Breast epithelium (tissue), 4 donors: ENCODE results near the gene CEACAM8. TPM values are rescaled to one million over a fixed set of nuclear protein-coding genes. Genes with fewer than 3 reads are reported as not detected.

Experiments used
- DNase-seq, 2 donors: peaks; one replicate each; pipeline ENCODE4 v3.0.0-alpha.2; 2019; ENCODE audit warnings: low spot score in 2 of 2
- H3K27ac ChIP-seq, 2 donors: fragments of 200-600 bp; sonication (generic) in 1 of 2; one replicate each; pipeline ENCODE4 v1.5.1; 2016 to 2019; ENCODE audit warnings: mild to moderate bottlenecking in 1 of 2
- H3K27me3 ChIP-seq, 2 donors: fragments of 200-600 bp; sonication (generic) in 1 of 2; one replicate each; pipeline versions ENCODE4 v1.5.1 to v1.6.0; 2017 to 2019; ENCODE audit warnings: control low read depth in 1 of 2, mild to moderate bottlenecking in 1 of 2
- H3K36me3 ChIP-seq: fragments of 200-600 bp; one replicate; pipeline ENCODE4 v1.5.1; 2019
- H3K4me1 ChIP-seq, 2 donors: fragments of 200-600 bp; sonication (generic); one replicate each; pipeline ENCODE4 v1.5.1; 2016 to 2019; ENCODE audit warnings: control low read depth in 1 of 2
- H3K4me3 ChIP-seq, 3 donors: fragments of 200-600 bp; sonication (generic); 1 replicate in 2 of 3; 2 replicates in 1 of 3; pipeline ENCODE4 v1.5.1; 2016 to 2019; ENCODE audit warnings: mild to moderate bottlenecking in 3 of 3, moderate library complexity in 2 of 3
- H3K9me3 ChIP-seq, 2 donors: fragments of 200-600 bp; sonication (generic) in 1 of 2; one replicate each; pipeline ENCODE4 v1.5.1; 2016 to 2019; ENCODE audit warnings: control low read depth in 1 of 2
- CTCF ChIP-seq, 3 donors: fragments of 450-650 bp; IDR thresholded peaks; one replicate each; pipeline ENCODE4 v1.5.1; 2016 to 2017; ENCODE audit warnings: antibody characterized with exemption in 3 of 3, mild to moderate bottlenecking in 3 of 3, moderate library complexity in 3 of 3
- POLR2A ChIP-seq: fragments of 450-650 bp; IDR thresholded peaks from one replicate; pipeline ENCODE4 v1.6.1; 2016; ENCODE audit warnings: antibody characterized with exemption, mild to moderate bottlenecking, moderate library complexity
- POLR2AphosphoS5 ChIP-seq, 3 donors: sonication (generic); formaldehyde crosslinking; IDR thresholded peaks; one replicate each; pipeline ENCODE4 v1.6.1; 2017; ENCODE audit warnings: antibody characterized with exemption in 3 of 3
- intact Hi-C: fragments of 100-400 bp; cut with DNase I; formaldehyde crosslinking; loops from one replicate; pipeline ENCODE4 v1.15.1; 2023; ENCODE audit warnings: low total_unique reads
- total RNA-seq, 3 donors: library from RNA; depleted of rRNA; stranded (reverse); fragments of >200 nt; gene quantifications; one replicate each; pipeline ENCODE4 v1.1.0, GENCODE V29; 2016

Gene CEACAM8
- total RNA-seq, 3 donors from 2014 or later: not detected

- Histone ChIP-seq H3K27me3 (no peaks in the 10 kb centered on the region), H3K4me3 (no peak overlapping the region), H3K27ac (no peak overlapping the region), H3K9me3 (no peaks in the 10 kb centered on the region), H3K36me3 (no peaks in the 10 kb centered on the region), H3K4me1 (no peaks in the 10 kb centered on the region)
- intact Hi-C loops: no loop called here
- TF ChIP-seq CTCF (IDR thresholded peaks at IDR 0.05) (no peak), POLR2A (no peak), POLR2AphosphoS5 (IDR thresholded peaks at IDR 0.05) (no peak)
- no peak for DNase-seq
Measured at GRCh38 chr19:42571116-42571515, 23.6 kb downstream of the CEACAM8 start.

- TF ChIP-seq POLR2A (no peak), CTCF (IDR thresholded peaks at IDR 0.05) (no peak), POLR2AphosphoS5 (IDR thresholded peaks at IDR 0.05) (no peak)
- intact Hi-C loops: no loop called here
- no peaks in the 10 kb centered on the region for H3K27me3 ChIP-seq
- H3K4me1 ChIP-seq: no peaks in the 10 kb centered on the region
- H3K9me3 ChIP-seq: no peaks in the 10 kb centered on the region
- no peak overlapping the region for H3K27ac ChIP-seq
- H3K4me3 ChIP-seq: no peak overlapping the region
- DNase-seq: no peak
- H3K36me3 ChIP-seq: no peaks in the 10 kb centered on the region
Measured at GRCh38 chr19:42569193-42569592, 25.5 kb downstream of the CEACAM8 start.

DNA sequence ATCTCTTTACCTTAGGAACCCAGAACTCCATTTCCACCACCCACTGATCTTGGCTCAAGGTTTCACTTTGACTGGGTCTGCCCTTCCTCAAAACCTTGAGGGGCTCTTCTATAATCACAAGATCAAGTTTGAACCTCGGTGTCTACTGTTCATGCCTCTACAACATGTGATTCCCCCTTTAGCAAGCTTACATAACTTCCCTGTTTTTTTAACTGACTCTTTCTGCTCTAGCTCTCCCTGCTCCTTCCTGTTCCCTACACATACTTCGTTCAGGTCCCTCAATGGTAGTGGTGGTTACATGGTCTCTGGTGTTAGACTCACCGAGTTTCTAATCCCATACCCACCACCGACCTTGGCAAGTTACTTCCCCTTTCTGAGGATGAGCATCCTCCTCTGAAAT, 26.7 kb downstream of the CEACAM8 start:
- intact Hi-C loops: no loop called here
- Histone ChIP-seq H3K36me3 (no peaks in the 10 kb centered on the region), H3K4me3 (no peak overlapping the region), H3K27ac (no peak overlapping the region), H3K27me3 (no peaks in the 10 kb centered on the region), H3K9me3 (no peaks in the 10 kb centered on the region), H3K4me1 (no peaks in the 10 kb centered on the region)
- no peak for DNase-seq
- no peak for TF ChIP-seq POLR2AphosphoS5 (IDR thresholded peaks at IDR 0.05)
- no peak for TF ChIP-seq CTCF (IDR thresholded peaks at IDR 0.05)
- no peak for TF ChIP-seq POLR2A

DNA sequence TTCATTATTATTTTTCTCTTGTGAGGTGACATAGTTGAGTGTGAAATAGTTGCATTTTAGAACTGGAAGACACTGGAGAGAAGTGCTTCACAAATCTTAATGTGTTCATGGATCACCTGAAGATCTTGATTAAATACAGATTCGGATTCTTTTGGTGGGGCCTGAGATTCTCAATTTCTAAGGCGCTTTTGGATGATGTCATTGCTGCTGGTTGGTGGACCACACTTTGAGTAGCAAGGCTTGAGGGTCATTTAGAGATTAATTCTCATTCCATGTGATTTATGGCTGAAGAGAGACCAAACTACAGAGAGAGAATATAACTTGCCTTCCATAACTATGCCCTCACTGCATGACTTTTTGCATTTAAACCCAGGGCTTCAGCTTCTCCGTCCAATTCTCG, 27.2 kb downstream of the CEACAM8 start:
- TF ChIP-seq POLR2A (no peak), CTCF (IDR thresholded peaks at IDR 0.05) (no peak), POLR2AphosphoS5 (IDR thresholded peaks at IDR 0.05) (no peak)
- DNase-seq: no peak
- no peaks in the 10 kb centered on the region for H3K27me3 ChIP-seq
- no peaks in the 10 kb centered on the region for H3K9me3 ChIP-seq
- H3K4me3 ChIP-seq: no peak overlapping the region
- H3K27ac ChIP-seq: no peak overlapping the region
- no peaks in the 10 kb centered on the region for H3K4me1 ChIP-seq
- intact Hi-C loops: no loop called here
- no peaks in the 10 kb centered on the region for H3K36me3 ChIP-seq

DNA sequence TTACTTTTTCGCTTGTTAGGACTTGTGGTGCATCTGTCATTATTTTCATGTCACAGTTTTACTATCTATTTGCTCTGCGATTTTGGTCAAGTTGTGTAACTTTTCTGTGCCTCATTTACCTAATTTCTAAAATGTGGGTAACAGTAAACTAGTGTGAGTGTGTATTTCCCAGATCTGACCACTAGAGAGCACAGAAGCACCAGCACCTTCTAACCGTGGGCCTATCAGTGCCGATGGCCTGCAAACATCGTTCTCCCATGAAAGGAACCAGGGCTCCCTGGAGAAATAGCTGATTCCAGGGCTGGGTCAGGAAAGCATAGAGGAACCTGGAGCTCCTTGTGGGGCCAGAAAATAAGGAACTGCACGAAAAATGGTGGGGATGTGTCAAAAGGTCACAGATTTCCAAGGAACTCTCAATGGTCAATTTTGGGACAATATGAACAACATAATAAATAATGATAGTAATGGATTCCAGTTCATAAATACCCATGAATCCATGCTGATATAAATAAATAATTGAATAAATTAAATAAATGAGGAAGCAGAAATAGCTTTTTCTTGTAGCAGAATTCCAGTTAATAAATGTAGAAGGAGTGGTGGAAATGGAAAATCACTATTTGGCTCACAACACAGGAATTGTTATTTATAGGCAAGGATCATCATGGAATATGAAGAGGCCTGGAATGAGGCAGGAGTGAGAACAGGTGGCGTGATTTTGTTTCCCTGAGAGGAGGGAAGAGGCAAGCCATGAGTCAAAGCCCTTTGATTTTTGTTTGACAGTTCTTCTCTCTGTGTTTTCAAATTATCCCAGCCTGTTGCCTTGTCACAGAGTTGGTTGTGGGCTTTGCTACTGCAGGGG, 31.1 kb downstream of the CEACAM8 start:
- TF ChIP-seq POLR2AphosphoS5 (IDR thresholded peaks at IDR 0.05) (no peak), CTCF (IDR thresholded peaks at IDR 0.05) (peak; percentile 32 to 50 (median 50))
- H3K9me3 ChIP-seq: no peaks in the 10 kb centered on the region
- H3K27me3 ChIP-seq: no peaks in the 10 kb centered on the region
- H3K4me1 ChIP-seq: peaks cover 0 to 4% of the 10 kb centered on the region in 2 donors
- no peak overlapping the region for H3K27ac ChIP-seq
- H3K4me3 ChIP-seq: no peak overlapping the region
- intact Hi-C loops: no loop called here
- H3K36me3 ChIP-seq: no peaks in the 10 kb centered on the region
- no peak for DNase-seq
